Dedifferentiated amniotic fluid mesenchymal stem cell (primary cell): ENCODE data around the gene ZNF792.
A peak's percentile ranks its signal among the peaks of the same experiment; 100 is the strongest.
"Not testable (repeated sequence)": the region's sequence is repeated elsewhere in the genome, so short reads cannot be mapped to it uniquely, and the experiment has no call there.

Experiments used
- DNase-seq: peaks from one replicate; pipeline ENCODE4 v3.0.0-alpha.2; 2016; ENCODE audit errors: extremely low spot score

Gene ZNF792

DNA sequence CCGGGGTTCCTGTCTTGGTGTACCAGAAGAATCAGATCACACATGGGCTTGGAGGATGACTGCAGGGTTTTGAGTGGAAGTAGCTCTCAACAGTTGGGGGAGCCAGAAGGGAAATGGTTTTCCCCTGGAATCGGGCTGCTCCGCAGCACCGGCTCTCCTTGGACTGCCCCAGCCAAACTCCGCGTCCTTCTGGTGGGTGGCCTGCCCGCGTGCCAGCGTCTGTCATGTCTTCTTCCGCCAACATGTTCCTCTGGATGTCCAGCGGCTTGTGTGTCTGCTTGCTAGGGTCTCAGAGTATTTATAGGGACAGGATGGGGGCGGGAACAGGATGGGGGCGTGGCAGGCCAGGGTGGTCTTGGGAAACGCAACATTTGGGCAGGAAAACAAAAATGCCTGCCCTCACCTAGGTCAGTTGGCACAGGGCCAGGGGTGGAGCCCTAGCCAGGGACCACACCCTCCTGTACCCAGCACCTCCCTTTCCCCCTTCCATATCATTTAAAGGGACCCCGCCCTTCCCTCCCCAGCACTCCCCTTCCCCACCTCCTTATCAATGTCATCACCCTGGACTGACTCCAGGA, 38.7 kb downstream of the ZNF792 start:
- DNase-seq: peak; percentile 12

- not testable (repeated sequence) for DNase-seq
Observed at GRCh38 chr19:34920090-34920786, 43.8 kb downstream of the ZNF792 start.

DNA sequence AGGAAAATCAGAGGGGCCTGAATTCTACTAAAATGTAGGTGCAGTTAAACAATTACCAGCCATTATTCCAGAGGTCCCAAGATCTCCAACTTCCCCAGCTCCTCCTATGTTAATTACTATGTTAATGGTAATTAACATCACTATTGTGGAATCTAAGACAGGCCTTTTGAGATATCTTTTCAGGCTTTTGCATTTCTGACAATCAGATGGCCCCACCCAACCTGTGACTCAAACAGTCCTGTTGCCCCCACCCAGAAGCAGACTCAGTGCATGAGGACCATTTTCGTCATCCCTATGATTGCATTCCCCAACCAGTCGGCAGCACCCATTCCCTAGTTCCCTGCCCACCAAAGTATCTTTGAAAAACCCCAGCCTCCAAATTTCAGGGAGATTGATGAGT, 45.8 kb downstream of the ZNF792 start:
- no peak for DNase-seq

DNA sequence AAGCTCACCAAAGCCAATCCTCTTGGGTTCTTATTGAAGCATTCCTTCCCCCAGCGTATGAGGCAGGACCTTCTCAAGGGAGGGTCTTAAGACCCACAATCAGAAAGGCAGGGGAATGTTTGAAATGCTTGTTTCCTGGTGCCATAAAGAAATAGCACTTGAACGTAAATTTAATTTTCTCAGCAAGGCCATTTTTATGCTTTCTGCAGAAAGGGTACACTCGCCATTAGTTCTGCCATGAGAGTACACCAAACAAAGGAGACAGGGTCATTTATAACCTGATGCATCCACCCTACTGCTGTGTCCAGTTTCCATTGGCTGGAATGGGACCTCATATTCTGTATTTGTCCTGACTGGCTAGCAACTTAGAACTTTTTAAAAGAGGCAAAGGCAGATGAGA, 46.9 kb downstream of the ZNF792 start:
- DNase-seq: not testable (repeated sequence)

- no peak for DNase-seq
Observed at GRCh38 chr19:34910770-34911169, 53.3 kb downstream of the ZNF792 start.
